Parathyroid adenoma (tissue), 2 donors: ENCODE measurements around the gene AQP12A.

ENCODE experiments used
- H2AFZ ChIP-seq: fragments of 300-600 bp; sonication (generic); one replicate; pipeline ENCODE4 v1.7.0; 2017; ENCODE audit warnings: antibody characterized with exemption, mild to moderate bottlenecking
- H3K27ac ChIP-seq: fragments of 300-600 bp; sonication (generic); one replicate; pipeline ENCODE4 v1.7.0; 2017
- H3K27me3 ChIP-seq: fragments of 300-600 bp; sonication (generic); one replicate; pipeline ENCODE4 v1.7.0; 2017; ENCODE audit warnings: low read length; ENCODE audit not compliant: control insufficient read depth, insufficient read depth
- H3K36me3 ChIP-seq: fragments of 300-600 bp; sonication (generic); one replicate; pipeline ENCODE4 v1.7.0; 2017; ENCODE audit warnings: low read length; ENCODE audit not compliant: control insufficient read depth, insufficient read depth
- H3K4me1 ChIP-seq: fragments of 300-600 bp; sonication (generic); one replicate; pipeline ENCODE4 v1.7.0; 2017; ENCODE audit warnings: control low read depth
- H3K4me2 ChIP-seq: fragments of 300-600 bp; sonication (generic); one replicate; pipeline ENCODE4 v1.7.0; 2017; ENCODE audit warnings: low read length
- H3K4me3 ChIP-seq: fragments of 300-600 bp; sonication (generic); one replicate; pipeline ENCODE4 v1.7.0; 2017; ENCODE audit warnings: low read depth, low read length
- H3K79me2 ChIP-seq: fragments of 300-600 bp; sonication (generic); one replicate; pipeline ENCODE4 v1.7.0; 2017; ENCODE audit warnings: control low read depth
- H3K9ac ChIP-seq: fragments of 300-600 bp; sonication (generic); one replicate; pipeline ENCODE4 v1.7.0; 2017; ENCODE audit warnings: mild to moderate bottlenecking
- H3K9me3 ChIP-seq: fragments of 300-600 bp; sonication (generic); one replicate; pipeline ENCODE4 v1.7.0; 2017; ENCODE audit warnings: low read length; ENCODE audit not compliant: control insufficient read depth
- TF ChIP-seq, protein P1 (sequence below): fragments of 300-600 bp; sonication (generic); IDR thresholded peaks from one replicate; pipeline ENCODE4 v1.7.0; 2017; ENCODE audit warnings: antibody characterized with exemption, mild to moderate bottlenecking
- donor health status: primary hyperparathyroidism.

Gene AQP12A

GRCh38 chr2:240719676-240720545, 28.2 kb downstream of the AQP12A start:
- Histone ChIP-seq H3K27ac (no peak overlapping the region), H3K9me3 (no peaks in the 10 kb centered on the region), H3K4me3 (no peak overlapping the region), H3K79me2 (no peaks in the 10 kb centered on the region), H2AFZ (no peak overlapping the region), H3K9ac (no peak overlapping the region), H3K4me2 (no peak overlapping the region), H3K4me1 (no peaks in the 10 kb centered on the region), H3K27me3 (no peaks in the 10 kb centered on the region), H3K36me3 (no peaks in the 10 kb centered on the region)
- TF ChIP-seq, protein P1, sequence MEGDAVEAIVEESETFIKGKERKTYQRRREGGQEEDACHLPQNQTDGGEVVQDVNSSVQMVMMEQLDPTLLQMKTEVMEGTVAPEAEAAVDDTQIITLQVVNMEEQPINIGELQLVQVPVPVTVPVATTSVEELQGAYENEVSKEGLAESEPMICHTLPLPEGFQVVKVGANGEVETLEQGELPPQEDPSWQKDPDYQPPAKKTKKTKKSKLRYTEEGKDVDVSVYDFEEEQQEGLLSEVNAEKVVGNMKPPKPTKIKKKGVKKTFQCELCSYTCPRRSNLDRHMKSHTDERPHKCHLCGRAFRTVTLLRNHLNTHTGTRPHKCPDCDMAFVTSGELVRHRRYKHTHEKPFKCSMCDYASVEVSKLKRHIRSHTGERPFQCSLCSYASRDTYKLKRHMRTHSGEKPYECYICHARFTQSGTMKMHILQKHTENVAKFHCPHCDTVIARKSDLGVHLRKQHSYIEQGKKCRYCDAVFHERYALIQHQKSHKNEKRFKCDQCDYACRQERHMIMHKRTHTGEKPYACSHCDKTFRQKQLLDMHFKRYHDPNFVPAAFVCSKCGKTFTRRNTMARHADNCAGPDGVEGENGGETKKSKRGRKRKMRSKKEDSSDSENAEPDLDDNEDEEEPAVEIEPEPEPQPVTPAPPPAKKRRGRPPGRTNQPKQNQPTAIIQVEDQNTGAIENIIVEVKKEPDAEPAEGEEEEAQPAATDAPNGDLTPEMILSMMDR = no peak

DNA sequence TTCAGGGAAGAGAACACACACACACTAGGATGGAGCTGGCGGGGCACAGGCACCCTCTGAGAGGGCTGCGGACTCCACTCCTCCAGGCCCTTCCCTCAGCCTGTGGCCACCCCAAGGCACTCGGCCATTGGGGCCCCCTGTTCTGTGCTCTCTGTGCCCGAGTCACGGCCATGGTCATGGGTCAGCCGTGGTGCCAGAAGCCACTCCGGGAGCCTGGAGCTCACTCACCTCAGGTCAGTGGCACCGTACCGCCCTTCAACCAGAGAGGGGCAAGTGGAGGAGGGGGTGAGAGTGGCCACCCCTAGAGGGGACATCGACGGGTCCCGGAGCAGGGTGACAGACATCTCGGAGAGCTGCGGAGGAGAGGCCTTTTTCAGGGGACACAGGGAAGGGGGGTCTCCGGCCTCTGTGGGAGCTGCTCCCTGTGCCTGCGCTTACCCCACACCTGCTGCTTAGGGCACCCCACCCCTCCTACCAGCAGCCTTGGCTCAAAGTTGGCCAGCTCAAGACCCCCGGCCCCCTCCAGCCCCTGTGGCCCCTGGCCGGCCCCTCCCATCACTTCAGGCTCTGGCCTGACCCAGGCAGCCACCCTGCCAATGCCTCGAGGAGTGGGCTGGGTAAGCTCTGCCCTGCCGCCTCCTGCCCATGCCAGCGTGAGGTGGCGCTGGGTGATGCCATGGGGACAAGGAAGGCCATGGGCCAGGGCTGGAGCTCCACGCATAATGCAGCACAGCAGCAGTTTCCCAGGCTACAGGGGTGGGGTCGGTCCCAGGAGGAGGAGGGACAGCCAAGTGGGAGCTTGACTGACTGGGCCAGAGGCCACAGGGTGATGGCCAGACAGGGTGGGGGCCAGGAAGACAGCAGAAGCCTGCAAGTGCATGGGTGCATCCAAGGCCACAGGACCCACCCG, 29.3 kb downstream of the AQP12A start:
- Histone ChIP-seq H3K9me3 (no peaks in the 10 kb centered on the region), H3K9ac (no peak overlapping the region), H3K4me2 (no peak overlapping the region), H3K27me3 (no peaks in the 10 kb centered on the region), H3K27ac (no peak overlapping the region), H2AFZ (no peak overlapping the region), H3K4me1 (no peaks in the 10 kb centered on the region), H3K36me3 (no peaks in the 10 kb centered on the region), H3K4me3 (no peak overlapping the region), H3K79me2 (no peaks in the 10 kb centered on the region)
- TF ChIP-seq, protein P1 = no peak

- H3K9ac ChIP-seq = no peak overlapping the region
- no peaks in the 10 kb centered on the region for H3K36me3 ChIP-seq
- no peak overlapping the region for H3K4me3 ChIP-seq
- H3K27ac ChIP-seq = no peak overlapping the region
- no peak overlapping the region for H2AFZ ChIP-seq
- H3K4me2 ChIP-seq = no peak overlapping the region
- no peaks in the 10 kb centered on the region for H3K27me3 ChIP-seq
- H3K4me1 ChIP-seq = no peaks in the 10 kb centered on the region
- H3K9me3 ChIP-seq = no peaks in the 10 kb centered on the region
- H3K79me2 ChIP-seq = no peaks in the 10 kb centered on the region
- TF ChIP-seq, protein P1 = no peak
Measured at GRCh38 chr2:240721596-240722180, 30.0 kb downstream of the AQP12A start.

DNA sequence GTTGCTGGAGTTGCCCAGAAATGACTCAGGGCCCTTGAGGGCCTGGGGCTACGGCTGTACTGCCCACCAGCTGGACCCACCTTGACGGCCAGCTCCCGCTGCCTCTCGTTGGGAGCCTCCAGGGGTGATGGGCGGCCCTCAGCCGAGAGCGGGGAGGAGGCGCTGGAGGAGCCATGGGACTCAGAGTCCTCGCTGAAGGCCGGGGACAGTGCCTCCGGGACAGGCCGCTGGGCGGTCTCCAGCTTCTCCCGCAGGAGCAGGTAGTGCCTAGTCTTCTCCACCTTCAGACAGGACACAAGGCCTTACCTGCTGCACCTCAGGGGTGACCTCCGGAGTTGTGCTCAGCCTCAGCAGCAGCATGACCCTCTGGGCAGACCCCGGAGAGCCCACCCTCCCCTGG, 30.7 kb downstream of the AQP12A start:
- Histone ChIP-seq H3K4me2 (no peak overlapping the region), H3K27me3 (no peaks in the 10 kb centered on the region), H3K9me3 (no peaks in the 10 kb centered on the region), H3K79me2 (no peaks in the 10 kb centered on the region), H3K36me3 (no peaks in the 10 kb centered on the region), H3K4me1 (no peaks in the 10 kb centered on the region), H3K4me3 (no peak overlapping the region), H3K27ac (no peak overlapping the region), H2AFZ (no peak overlapping the region), H3K9ac (no peak overlapping the region)
- TF ChIP-seq, protein P1 = no peak
